ENCODE results near the gene KLF6.

The KLF6 gene

GRCh38 chr10:3797750-3798149 lies 12.7 kb upstream of the KLF6 start:
- H3K36me3 Mint-ChIP-seq (ENCODE audit: low read depth), result peaks cover 6% of the 10 kb centered on the region
- H3K4me1 Mint-ChIP-seq, result no peaks in the 10 kb centered on the region
- no peak for DNase-seq
- H3K4me3 Mint-ChIP-seq, result no peak overlapping the region
- TF ChIP-seq CTCF (IDR thresholded peaks at IDR 0.05), result no peak
- H3K27ac Mint-ChIP-seq, result no peak overlapping the region
- peaks cover 3% of the 10 kb centered on the region for H3K27me3 Mint-ChIP-seq (ENCODE audit: low read depth, poor library complexity)
- peaks cover 58% of the 10 kb centered on the region for H3K9me3 Mint-ChIP-seq

- Mint-ChIP-seq H3K4me3 (no peak overlapping the region), H3K27ac (no peak overlapping the region), H3K4me1 (no peaks in the 10 kb centered on the region), H3K27me3 (ENCODE audit: low read depth, poor library complexity) (peaks cover 3% of the 10 kb centered on the region), H3K36me3 (ENCODE audit: low read depth) (peaks cover 18% of the 10 kb centered on the region), H3K9me3 (peaks cover 87% of the 10 kb centered on the region)
- DNase-seq, result no peak
- TF ChIP-seq CTCF (IDR thresholded peaks at IDR 0.05), result no peak
These were observed 8.5 kb upstream of the KLF6 start for GRCh38 chr10:3793553-3793952.

GRCh38 chr10:3792710-3793219 lies 7.8 kb upstream of the KLF6 start:
- Mint-ChIP-seq H3K4me1 (no peaks in the 10 kb centered on the region), H3K36me3 (ENCODE audit: low read depth) (peaks cover 18% of the 10 kb centered on the region), H3K27me3 (ENCODE audit: low read depth, poor library complexity) (peaks cover 3% of the 10 kb centered on the region), H3K27ac (no peak overlapping the region), H3K4me3 (no peak overlapping the region), H3K9me3 (peaks cover 86% of the 10 kb centered on the region)
- no peak for DNase-seq
- no peak for TF ChIP-seq CTCF (IDR thresholded peaks at IDR 0.05)

GRCh38 chr10:3791974-3792633 lies 7.1 kb upstream of the KLF6 start:
- Mint-ChIP-seq H3K9me3 (peaks cover 80% of the 10 kb centered on the region), H3K27me3 (ENCODE audit: low read depth, poor library complexity) (peaks cover 3% of the 10 kb centered on the region), H3K27ac (no peak overlapping the region), H3K36me3 (ENCODE audit: low read depth) (peaks cover 18% of the 10 kb centered on the region), H3K4me1 (peaks cover 1% of the 10 kb centered on the region), H3K4me3 (no peak overlapping the region)
- no peak for TF ChIP-seq CTCF (IDR thresholded peaks at IDR 0.05)
- DNase-seq, result no peak

GRCh38 chr10:3790858-3791257 lies 5.8 kb upstream of the KLF6 start:
- DNase-seq, result no peak
- Mint-ChIP-seq H3K9me3 (peaks cover 69% of the 10 kb centered on the region), H3K36me3 (ENCODE audit: low read depth) (peaks cover 18% of the 10 kb centered on the region), H3K27me3 (ENCODE audit: low read depth, poor library complexity) (peaks cover 3% of the 10 kb centered on the region), H3K4me1 (peaks cover 13% of the 10 kb centered on the region), H3K27ac (no peak overlapping the region), H3K4me3 (no peak overlapping the region)
- TF ChIP-seq CTCF (IDR thresholded peaks at IDR 0.05), result no peak

- no peak for DNase-seq
- no peak for TF ChIP-seq CTCF (IDR thresholded peaks at IDR 0.05)
- no peak overlapping the region for H3K27ac Mint-ChIP-seq
- H3K4me1 Mint-ChIP-seq, result peaks cover 13% of the 10 kb centered on the region
- H3K9me3 Mint-ChIP-seq, result peaks cover 64% of the 10 kb centered on the region
- H3K27me3 Mint-ChIP-seq (ENCODE audit: low read depth, poor library complexity), result peaks cover 3% of the 10 kb centered on the region
- H3K36me3 Mint-ChIP-seq (ENCODE audit: low read depth), result peaks cover 18% of the 10 kb centered on the region
- no peak overlapping the region for H3K4me3 Mint-ChIP-seq
These were observed 5.3 kb upstream of the KLF6 start for GRCh38 chr10:3790272-3790671.

Data from nephron progenitor cell (in vitro differentiated cells).